ES-I3 (cell line): ENCODE results near the gene RNF13.

ENCODE experiments used
- H3K36me3 ChIP-seq: 2 replicates; pipeline ENCODE4 v1.6.1; 2013; ENCODE audit warnings: mild to moderate bottlenecking, low read length, control low read depth, moderate library complexity; ENCODE audit not compliant: insufficient read depth
- H3K4me1 ChIP-seq: 2 replicates; pipeline ENCODE4 v1.6.1; 2013; ENCODE audit warnings: mild to moderate bottlenecking, control low read depth, low read length; ENCODE audit not compliant: insufficient read depth
- H3K9ac ChIP-seq: 2 replicates; pipeline ENCODE4 v1.6.1; 2013; ENCODE audit warnings: low read depth, mild to moderate bottlenecking, low read length, moderate library complexity
- H3K9me3 ChIP-seq: 2 replicates; pipeline ENCODE4 v1.6.1; 2013; ENCODE audit warnings: mild to moderate bottlenecking, low read length, moderate library complexity; ENCODE audit not compliant: control insufficient read depth, insufficient read depth

Gene RNF13

GRCh38 chr3:150006794-150007193 is 193.8 kb downstream of the RNF13 start:
- Histone ChIP-seq H3K9ac (no peak overlapping the region), H3K4me1 (no peaks in the 10 kb centered on the region), H3K9me3 (no peaks in the 10 kb centered on the region), H3K36me3 (no peaks in the 10 kb centered on the region)
